ENCODE data around the gene MTNR1B.

Gene MTNR1B

GRCh38 chr11:92964471-92964870 lies 5.0 kb upstream of the MTNR1B start:
- no peak for TF ChIP-seq CTCF (IDR thresholded peaks at IDR 0.05; ENCODE audit: extremely low read depth, missing control alignments)
- no peak for DNase-seq (ENCODE audit: low spot score)

- no peak for TF ChIP-seq CTCF (IDR thresholded peaks at IDR 0.05; ENCODE audit: extremely low read depth, missing control alignments)
- no peak for DNase-seq (ENCODE audit: low spot score)
Observed at GRCh38 chr11:92965196-92965595, 4.3 kb upstream of the MTNR1B start.

GRCh38 chr11:92967178-92967577 lies 2.3 kb upstream of the MTNR1B start:
- no peak for DNase-seq (ENCODE audit: low spot score)
- no peak for TF ChIP-seq CTCF (IDR thresholded peaks at IDR 0.05; ENCODE audit: extremely low read depth, missing control alignments)

- TF ChIP-seq CTCF (IDR thresholded peaks at IDR 0.05; ENCODE audit: extremely low read depth, missing control alignments) = no peak
- no peak for DNase-seq (ENCODE audit: low spot score)
Observed at GRCh38 chr11:92967867-92968266, 1.6 kb upstream of the MTNR1B start.

GRCh38 chr11:92969293-92969633 lies 188 bp upstream of the MTNR1B start:
- no peak for TF ChIP-seq CTCF (IDR thresholded peaks at IDR 0.05; ENCODE audit: extremely low read depth, missing control alignments)
- no peak for DNase-seq (ENCODE audit: low spot score)

GRCh38 chr11:92972248-92972647 lies 2.8 kb downstream of the MTNR1B start:
- no peak for DNase-seq (ENCODE audit: low spot score)
- TF ChIP-seq CTCF (IDR thresholded peaks at IDR 0.05; ENCODE audit: extremely low read depth, missing control alignments) = no peak

- no peak for TF ChIP-seq CTCF (IDR thresholded peaks at IDR 0.05; ENCODE audit: extremely low read depth, missing control alignments)
- DNase-seq (ENCODE audit: low spot score) = no peak
Observed at GRCh38 chr11:92975285-92975684, 5.8 kb downstream of the MTNR1B start.

Measured in GM20000 (cell line).